ENCODE data around the gene NBDY.
"Not testable (repeated sequence)": the region's sequence is repeated elsewhere in the genome, so short reads cannot be mapped to it uniquely, and the experiment has no call there.

Gene NBDY

GRCh38 chrX:56729152-56729850 is at the start of gene NBDY:
NBDY (plus strand) TSS chrX:56729243; CDS start chrX:56729354, 111 bp downstream.
- DNase-seq (ENCODE audit: low spot score), result peak; percentile 3

GRCh38 chrX:56704530-56704929 is 24.5 kb upstream of the NBDY start:
- DNase-seq (ENCODE audit: low spot score), result not testable (repeated sequence)

GRCh38 chrX:56726605-56727004 is 2.4 kb upstream of the NBDY start:
- DNase-seq (ENCODE audit: low spot score), result peak; percentile 13

GRCh38 chrX:56727531-56727930 is 1.5 kb upstream of the NBDY start:
- DNase-seq (ENCODE audit: low spot score), result no peak

GRCh38 chrX:56728321-56728720 is 722 bp upstream of the NBDY start:
- DNase-seq (ENCODE audit: low spot score), result no peak

- no peak for DNase-seq (ENCODE audit: low spot score)
Observed at GRCh38 chrX:56728752-56729151, 291 bp upstream of the NBDY start.

- DNase-seq (ENCODE audit: low spot score), result peak; percentile 59
Observed at GRCh38 chrX:56733459-56734046, 4.5 kb downstream of the NBDY start.

GRCh38 chrX:56736219-56736618 is 7.2 kb downstream of the NBDY start:
- DNase-seq (ENCODE audit: low spot score), result no peak

GRCh38 chrX:56738670-56739069 is 9.6 kb downstream of the NBDY start:
- DNase-seq (ENCODE audit: low spot score), result no peak

- no peak for DNase-seq (ENCODE audit: low spot score)
Observed at GRCh38 chrX:56744996-56745395, 16.0 kb downstream of the NBDY start.

GRCh38 chrX:56746996-56747395 is 18.0 kb downstream of the NBDY start:
- no peak for DNase-seq (ENCODE audit: low spot score)

GRCh38 chrX:56751071-56751470 is 22.0 kb downstream of the NBDY start:
- no peak for DNase-seq (ENCODE audit: low spot score)

GRCh38 chrX:56757327-56757726 is 28.3 kb downstream of the NBDY start:
- DNase-seq (ENCODE audit: low spot score), result no peak

GRCh38 chrX:56758456-56758855 is 29.4 kb downstream of the NBDY start:
- no peak for DNase-seq (ENCODE audit: low spot score)

GRCh38 chrX:56759736-56760409 is 30.8 kb downstream of the NBDY start:
- DNase-seq (ENCODE audit: low spot score), result no peak

GRCh38 chrX:56760410-56761124 is 31.5 kb downstream of the NBDY start:
- not testable (repeated sequence) for DNase-seq (ENCODE audit: low spot score)

GRCh38 chrX:56761167-56761566 is 32.1 kb downstream of the NBDY start:
- DNase-seq (ENCODE audit: low spot score), result no peak

GRCh38 chrX:56762220-56762619 is 33.2 kb downstream of the NBDY start:
- no peak for DNase-seq (ENCODE audit: low spot score)

GRCh38 chrX:56762707-56763555 is 33.9 kb downstream of the NBDY start:
- DNase-seq (ENCODE audit: low spot score), result no peak

GRCh38 chrX:56763556-56764152 is 34.6 kb downstream of the NBDY start:
- DNase-seq (ENCODE audit: low spot score), result no peak

Data from hematopoietic multipotent progenitor cell treated with erythropoietin and hydrocortisone succinate and interleukin-3 and kit ligand, for 17 days (in vitro differentiated cells).